GM23338 (cell line): ENCODE data around the gene CAPZB. TPM values are rescaled to one million over a fixed set of nuclear protein-coding genes. Genes with fewer than 3 reads are reported as not detected.

Source experiments
- CREB1 ChIP-seq: fragments of 250-450 bp; sonication (Bioruptor Pico); IDR thresholded peaks from 2 replicates; pipeline ENCODE4 v1.5.0; 2020; ENCODE audit warnings: low read depth, mild to moderate bottlenecking, moderate library complexity
- EZH2 ChIP-seq: fragments of 200-600 bp; sonication (generic); IDR thresholded peaks from one replicate; pipeline ENCODE4 v1.8.0; 2017; ENCODE audit warnings: antibody characterized with exemption, mild to moderate bottlenecking, low read depth; ENCODE audit not compliant: unreplicated experiment
- EZH2phosphoT487 ChIP-seq: fragments of 200-600 bp; sonication (generic); IDR thresholded peaks from one replicate; pipeline ENCODE4 v1.8.1; 2018; ENCODE audit warnings: antibody characterized with exemption; ENCODE audit not compliant: unreplicated experiment
- STAT1 ChIP-seq: IDR thresholded peaks from one replicate; pipeline ENCODE4 v1.6.1; 2016; ENCODE audit warnings: antibody characterized with exemption; ENCODE audit not compliant: unreplicated experiment
- ZNF114 ChIP-seq: fragments of 250-450 bp; sonication (Bioruptor Pico); IDR thresholded peaks from 2 replicates; pipeline ENCODE4 v1.5.0; 2020; ENCODE audit warnings: mild to moderate bottlenecking, moderate library complexity
- ZNF331 ChIP-seq: fragments of 250-450 bp; sonication (Bioruptor Pico); IDR thresholded peaks from 2 replicates; pipeline ENCODE4 v1.5.0; 2020; ENCODE audit warnings: low read depth, mild to moderate bottlenecking, moderate library complexity
- polyA plus RNA-seq: library from polyadenylated mRNA; unstranded; fragments of >200 nt; fragmentation: Nextera tagmentation; extraction: Ambion mirVana; gene quantifications from 2 replicates; pipeline ENCODE4 v1.2.1, GENCODE V29; 2016
- total RNA-seq: library from RNA; depleted of rRNA; stranded (reverse); fragments of >200 nt; shearing (Covaris generic); gene quantifications from 2 replicates; pipeline ENCODE4 v1.2.3, GENCODE V29; 2014
- TF ChIP-seq, protein P1 (sequence below): fragments of 250-450 bp; sonication (Bioruptor Pico); IDR thresholded peaks from 2 replicates; pipeline ENCODE4 v1.5.0; 2020; ENCODE audit warnings: mild to moderate bottlenecking, moderate library complexity
- TF ChIP-seq, protein P2 (sequence below): IDR thresholded peaks from one replicate; pipeline ENCODE4 v1.6.1; 2018; ENCODE audit warnings: antibody characterized with exemption; ENCODE audit not compliant: unreplicated experiment

The CAPZB gene
- total and polyA plus RNA-seq, 2 experiments from 2014 or later: 195 to 348 TPM

DNA sequence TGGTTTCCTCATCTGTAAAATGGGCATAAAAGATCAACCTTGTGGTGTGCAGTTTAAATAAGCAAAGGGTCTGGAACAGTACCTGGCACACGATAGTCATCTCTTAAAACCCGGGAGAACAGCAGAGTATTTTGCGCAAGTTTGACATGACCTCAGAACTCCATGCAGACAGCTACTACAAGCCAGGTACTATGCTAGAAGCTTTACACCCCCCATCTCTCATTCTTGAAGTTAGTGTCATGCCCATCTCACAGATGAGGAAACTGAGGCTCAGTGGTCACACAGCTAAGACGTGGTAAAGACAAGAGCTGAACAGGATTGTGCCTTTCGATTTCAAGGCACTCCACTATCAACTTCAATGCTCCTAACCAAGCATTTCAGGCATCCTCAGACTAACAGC lies 78.7 kb downstream of the CAPZB start (continued):
- TF ChIP-seq, protein P1, sequence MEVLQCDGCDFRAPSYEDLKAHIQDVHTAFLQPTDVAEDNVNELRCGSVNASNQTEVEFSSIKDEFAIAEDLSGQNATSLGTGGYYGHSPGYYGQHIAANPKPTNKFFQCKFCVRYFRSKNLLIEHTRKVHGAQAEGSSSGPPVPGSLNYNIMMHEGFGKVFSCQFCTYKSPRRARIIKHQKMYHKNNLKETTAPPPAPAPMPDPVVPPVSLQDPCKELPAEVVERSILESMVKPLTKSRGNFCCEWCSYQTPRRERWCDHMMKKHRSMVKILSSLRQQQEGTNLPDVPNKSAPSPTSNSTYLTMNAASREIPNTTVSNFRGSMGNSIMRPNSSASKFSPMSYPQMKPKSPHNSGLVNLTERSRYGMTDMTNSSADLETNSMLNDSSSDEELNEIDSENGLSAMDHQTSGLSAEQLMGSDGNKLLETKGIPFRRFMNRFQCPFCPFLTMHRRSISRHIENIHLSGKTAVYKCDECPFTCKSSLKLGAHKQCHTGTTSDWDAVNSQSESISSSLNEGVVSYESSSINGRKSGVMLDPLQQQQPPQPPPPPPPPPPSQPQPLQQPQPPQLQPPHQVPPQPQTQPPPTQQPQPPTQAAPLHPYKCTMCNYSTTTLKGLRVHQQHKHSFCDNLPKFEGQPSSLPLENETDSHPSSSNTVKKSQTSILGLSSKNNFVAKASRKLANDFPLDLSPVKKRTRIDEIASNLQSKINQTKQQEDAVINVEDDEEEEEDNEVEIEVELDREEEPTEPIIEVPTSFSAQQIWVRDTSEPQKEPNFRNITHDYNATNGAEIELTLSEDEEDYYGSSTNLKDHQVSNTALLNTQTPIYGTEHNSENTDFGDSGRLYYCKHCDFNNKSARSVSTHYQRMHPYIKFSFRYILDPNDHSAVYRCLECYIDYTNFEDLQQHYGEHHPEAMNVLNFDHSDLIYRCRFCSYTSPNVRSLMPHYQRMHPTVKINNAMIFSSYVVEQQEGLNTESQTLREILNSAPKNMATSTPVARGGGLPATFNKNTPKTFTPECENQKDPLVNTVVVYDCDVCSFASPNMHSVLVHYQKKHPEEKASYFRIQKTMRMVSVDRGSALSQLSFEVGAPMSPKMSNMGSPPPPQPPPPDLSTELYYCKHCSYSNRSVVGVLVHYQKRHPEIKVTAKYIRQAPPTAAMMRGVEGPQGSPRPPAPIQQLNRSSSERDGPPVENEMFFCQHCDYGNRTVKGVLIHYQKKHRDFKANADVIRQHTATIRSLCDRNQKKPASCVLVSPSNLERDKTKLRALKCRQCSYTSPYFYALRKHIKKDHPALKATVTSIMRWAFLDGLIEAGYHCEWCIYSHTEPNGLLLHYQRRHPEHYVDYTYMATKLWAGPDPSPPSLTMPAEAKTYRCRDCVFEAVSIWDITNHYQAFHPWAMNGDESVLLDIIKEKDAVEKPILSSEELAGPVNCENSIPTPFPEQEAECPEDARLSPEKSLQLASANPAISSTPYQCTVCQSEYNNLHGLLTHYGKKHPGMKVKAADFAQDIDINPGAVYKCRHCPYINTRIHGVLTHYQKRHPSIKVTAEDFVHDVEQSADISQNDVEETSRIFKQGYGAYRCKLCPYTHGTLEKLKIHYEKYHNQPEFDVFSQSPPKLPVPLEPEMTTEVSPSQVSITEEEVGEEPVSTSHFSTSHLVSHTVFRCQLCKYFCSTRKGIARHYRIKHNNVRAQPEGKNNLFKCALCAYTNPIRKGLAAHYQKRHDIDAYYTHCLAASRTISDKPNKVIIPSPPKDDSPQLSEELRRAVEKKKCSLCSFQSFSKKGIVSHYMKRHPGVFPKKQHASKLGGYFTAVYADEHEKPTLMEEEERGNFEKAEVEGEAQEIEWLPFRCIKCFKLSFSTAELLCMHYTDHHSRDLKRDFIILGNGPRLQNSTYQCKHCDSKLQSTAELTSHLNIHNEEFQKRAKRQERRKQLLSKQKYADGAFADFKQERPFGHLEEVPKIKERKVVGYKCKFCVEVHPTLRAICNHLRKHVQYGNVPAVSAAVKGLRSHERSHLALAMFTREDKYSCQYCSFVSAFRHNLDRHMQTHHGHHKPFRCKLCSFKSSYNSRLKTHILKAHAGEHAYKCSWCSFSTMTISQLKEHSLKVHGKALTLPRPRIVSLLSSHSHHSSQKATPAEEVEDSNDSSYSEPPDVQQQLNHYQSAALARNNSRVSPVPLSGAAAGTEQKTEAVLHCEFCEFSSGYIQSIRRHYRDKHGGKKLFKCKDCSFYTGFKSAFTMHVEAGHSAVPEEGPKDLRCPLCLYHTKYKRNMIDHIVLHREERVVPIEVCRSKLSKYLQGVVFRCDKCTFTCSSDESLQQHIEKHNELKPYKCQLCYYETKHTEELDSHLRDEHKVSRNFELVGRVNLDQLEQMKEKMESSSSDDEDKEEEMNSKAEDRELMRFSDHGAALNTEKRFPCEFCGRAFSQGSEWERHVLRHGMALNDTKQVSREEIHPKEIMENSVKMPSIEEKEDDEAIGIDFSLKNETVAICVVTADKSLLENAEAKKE (CRISPR knock-in tag): no peak
- TF ChIP-seq EZH2: no peak
- TF ChIP-seq ZNF114: no peak
- TF ChIP-seq ZNF331 (CRISPR knock-in tag): no peak
- no peak for TF ChIP-seq CREB1 (CRISPR knock-in tag)
- TF ChIP-seq EZH2phosphoT487: no peak
- TF ChIP-seq STAT1: no peak
- TF ChIP-seq, protein P2, sequence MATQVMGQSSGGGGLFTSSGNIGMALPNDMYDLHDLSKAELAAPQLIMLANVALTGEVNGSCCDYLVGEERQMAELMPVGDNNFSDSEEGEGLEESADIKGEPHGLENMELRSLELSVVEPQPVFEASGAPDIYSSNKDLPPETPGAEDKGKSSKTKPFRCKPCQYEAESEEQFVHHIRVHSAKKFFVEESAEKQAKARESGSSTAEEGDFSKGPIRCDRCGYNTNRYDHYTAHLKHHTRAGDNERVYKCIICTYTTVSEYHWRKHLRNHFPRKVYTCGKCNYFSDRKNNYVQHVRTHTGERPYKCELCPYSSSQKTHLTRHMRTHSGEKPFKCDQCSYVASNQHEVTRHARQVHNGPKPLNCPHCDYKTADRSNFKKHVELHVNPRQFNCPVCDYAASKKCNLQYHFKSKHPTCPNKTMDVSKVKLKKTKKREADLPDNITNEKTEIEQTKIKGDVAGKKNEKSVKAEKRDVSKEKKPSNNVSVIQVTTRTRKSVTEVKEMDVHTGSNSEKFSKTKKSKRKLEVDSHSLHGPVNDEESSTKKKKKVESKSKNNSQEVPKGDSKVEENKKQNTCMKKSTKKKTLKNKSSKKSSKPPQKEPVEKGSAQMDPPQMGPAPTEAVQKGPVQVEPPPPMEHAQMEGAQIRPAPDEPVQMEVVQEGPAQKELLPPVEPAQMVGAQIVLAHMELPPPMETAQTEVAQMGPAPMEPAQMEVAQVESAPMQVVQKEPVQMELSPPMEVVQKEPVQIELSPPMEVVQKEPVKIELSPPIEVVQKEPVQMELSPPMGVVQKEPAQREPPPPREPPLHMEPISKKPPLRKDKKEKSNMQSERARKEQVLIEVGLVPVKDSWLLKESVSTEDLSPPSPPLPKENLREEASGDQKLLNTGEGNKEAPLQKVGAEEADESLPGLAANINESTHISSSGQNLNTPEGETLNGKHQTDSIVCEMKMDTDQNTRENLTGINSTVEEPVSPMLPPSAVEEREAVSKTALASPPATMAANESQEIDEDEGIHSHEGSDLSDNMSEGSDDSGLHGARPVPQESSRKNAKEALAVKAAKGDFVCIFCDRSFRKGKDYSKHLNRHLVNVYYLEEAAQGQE: no peak
